HG02623 (cell line): Measurements from ENCODE around the gene GOLGA2.

Source experiments
- ATAC-seq: cut with Tn5 transposase; IDR thresholded peaks from one replicate; pipeline ENCODE4 v1.9.1; 2021; ENCODE audit warnings: moderate library complexity; ENCODE audit not compliant: unreplicated experiment

The GOLGA2 gene

GRCh38 chr9:128260340-128260739, 15.5 kb downstream of the GOLGA2 start:
- no peak for ATAC-seq

GRCh38 chr9:128259156-128259555, 16.7 kb downstream of the GOLGA2 start:
- ATAC-seq: no peak

- ATAC-seq: no peak
These were observed 17.5 kb downstream of the GOLGA2 start for GRCh38 chr9:128258326-128258725.

GRCh38 chr9:128257907-128258306, 17.9 kb downstream of the GOLGA2 start:
- ATAC-seq: no peak

GRCh38 chr9:128257086-128257825, 18.6 kb downstream of the GOLGA2 start:
- no peak for ATAC-seq

GRCh38 chr9:128254855-128255759, 20.7 kb downstream of the GOLGA2 start:
- no peak for ATAC-seq

- no peak for ATAC-seq
These were observed 21.4 kb downstream of the GOLGA2 start for GRCh38 chr9:128254362-128254761.

- ATAC-seq: no peak
These were observed 21.8 kb downstream of the GOLGA2 start for GRCh38 chr9:128253991-128254346.

GRCh38 chr9:128253140-128253990, 22.4 kb downstream of the GOLGA2 start:
- no peak for ATAC-seq

- ATAC-seq: no peak
These were observed 23.3 kb downstream of the GOLGA2 start for GRCh38 chr9:128252317-128253139.

GRCh38 chr9:128251732-128252100, 24.1 kb downstream of the GOLGA2 start:
- no peak for ATAC-seq

GRCh38 chr9:128250839-128251731, 24.7 kb downstream of the GOLGA2 start:
- ATAC-seq: peak; percentile 14

GRCh38 chr9:128249908-128250838, 25.6 kb downstream of the GOLGA2 start:
- ATAC-seq: peak; percentile 75

GRCh38 chr9:128249558-128249907, 26.3 kb downstream of the GOLGA2 start:
- ATAC-seq: no peak

- ATAC-seq: no peak
These were observed 28.5 kb downstream of the GOLGA2 start for GRCh38 chr9:128247226-128247803.

- ATAC-seq: no peak
These were observed 29.3 kb downstream of the GOLGA2 start for GRCh38 chr9:128246471-128246870.

GRCh38 chr9:128245421-128246151, 30.2 kb downstream of the GOLGA2 start:
- no peak for ATAC-seq
